UCSD-AML1 (cell line): ENCODE results near the gene SOWAHC.
"Not testable (repeated sequence)": the region's sequence is repeated elsewhere in the genome, so short reads cannot be mapped to it uniquely, and the experiment has no call there.

Experiments
- DNase-seq: peaks from one replicate; lab custom pipeline; 2025; ENCODE audit not compliant: unreplicated experiment; lab: John Stamatoyannopoulos, UW

SOWAHC gene

GRCh38 chr2:109613922-109614714 is at the start of gene SOWAHC, which contains the start of gene SEPTIN10:
SOWAHC (plus strand) TSS chr2:109614364; CDS start chr2:109614490, 126 bp downstream.
SEPTIN10 (minus strand) TSS chr2:109613966; CDS start chr2:109613827, 139 bp downstream.
- DNase-seq, result no peak

- no peak for DNase-seq
These were observed 38.8 kb upstream of the SOWAHC start for GRCh38 chr2:109575373-109575772.

- not testable (repeated sequence) for DNase-seq
These were observed 36.5 kb upstream of the SOWAHC start for GRCh38 chr2:109577630-109578029.

GRCh38 chr2:109582928-109583895 is 31.0 kb upstream of the SOWAHC start:
- DNase-seq, result no peak

GRCh38 chr2:109586687-109587086 is 27.5 kb upstream of the SOWAHC start:
- no peak for DNase-seq

GRCh38 chr2:109591206-109591605 is 23.0 kb upstream of the SOWAHC start:
- DNase-seq, result no peak

GRCh38 chr2:109592905-109593304 is 21.3 kb upstream of the SOWAHC start:
- no peak for DNase-seq

GRCh38 chr2:109594246-109594885 is 19.8 kb upstream of the SOWAHC start:
- no peak for DNase-seq

GRCh38 chr2:109595644-109596043 is 18.5 kb upstream of the SOWAHC start:
- no peak for DNase-seq

- DNase-seq, result no peak
These were observed 16.9 kb upstream of the SOWAHC start for GRCh38 chr2:109597283-109597682.

- DNase-seq, result no peak
These were observed 12.4 kb upstream of the SOWAHC start for GRCh38 chr2:109601783-109602182.

- DNase-seq, result no peak
These were observed 11.5 kb upstream of the SOWAHC start for GRCh38 chr2:109602617-109603188.

GRCh38 chr2:109604597-109604996 is 9.6 kb upstream of the SOWAHC start:
- no peak for DNase-seq

- no peak for DNase-seq
These were observed 6.4 kb upstream of the SOWAHC start for GRCh38 chr2:109607766-109608165.

- DNase-seq, result no peak
These were observed 4.7 kb upstream of the SOWAHC start for GRCh38 chr2:109609352-109610024.

GRCh38 chr2:109611467-109612095 is 2.6 kb upstream of the SOWAHC start:
- DNase-seq, result no peak

- no peak for DNase-seq
These were observed 863 bp upstream of the SOWAHC start for GRCh38 chr2:109613081-109613921.

GRCh38 chr2:109614715-109615636 is 812 bp downstream of the SOWAHC start:
- no peak for DNase-seq
